Hematopoietic multipotent progenitor cell treated with erythropoietin and hydrocortisone succinate and interleukin-3 and kit ligand, for 8 days (in vitro differentiated cells): Measurements from ENCODE around the gene HIP1R.
"Not testable (repeated sequence)": the region's sequence is repeated elsewhere in the genome, so short reads cannot be mapped to it uniquely, and the experiment has no call there.

Source experiments
- DNase-seq: peaks from one replicate; pipeline ENCODE4 v3.0.0-alpha.2; 2015

The HIP1R gene

DNA sequence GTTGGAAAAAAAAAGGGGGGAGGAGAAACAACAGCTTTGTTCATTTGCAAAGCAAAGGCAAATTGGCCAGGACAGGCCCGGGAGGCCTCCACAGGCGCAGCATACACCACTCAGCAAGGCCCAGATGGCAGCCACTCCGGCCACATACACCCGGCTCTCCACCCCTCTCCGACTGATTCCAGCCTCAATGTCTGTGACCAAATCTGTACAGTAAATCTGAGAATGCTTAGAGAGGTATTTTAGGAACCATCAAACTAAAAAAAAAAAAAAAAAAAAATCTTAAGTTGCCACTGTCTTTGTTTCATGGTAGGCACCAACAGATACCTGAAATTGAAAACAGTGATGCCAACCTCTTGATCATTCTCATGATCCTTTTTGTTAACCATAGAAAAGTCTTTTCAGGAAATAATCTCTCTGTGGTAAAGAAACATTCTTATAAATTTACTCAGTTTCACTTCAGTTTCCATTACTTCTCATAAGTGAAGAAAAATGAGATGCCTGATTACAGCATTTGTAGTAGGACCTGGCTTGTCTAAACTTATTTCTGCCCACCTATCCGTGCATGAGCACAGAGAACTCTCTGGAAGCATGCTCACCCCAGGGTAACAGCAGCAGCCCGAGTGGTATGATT lies 40.4 kb downstream of the HIP1R start:
- DNase-seq = no peak

- not testable (repeated sequence) for DNase-seq
Measured at GRCh38 chr12:122876281-122876680, 41.0 kb downstream of the HIP1R start.

DNA sequence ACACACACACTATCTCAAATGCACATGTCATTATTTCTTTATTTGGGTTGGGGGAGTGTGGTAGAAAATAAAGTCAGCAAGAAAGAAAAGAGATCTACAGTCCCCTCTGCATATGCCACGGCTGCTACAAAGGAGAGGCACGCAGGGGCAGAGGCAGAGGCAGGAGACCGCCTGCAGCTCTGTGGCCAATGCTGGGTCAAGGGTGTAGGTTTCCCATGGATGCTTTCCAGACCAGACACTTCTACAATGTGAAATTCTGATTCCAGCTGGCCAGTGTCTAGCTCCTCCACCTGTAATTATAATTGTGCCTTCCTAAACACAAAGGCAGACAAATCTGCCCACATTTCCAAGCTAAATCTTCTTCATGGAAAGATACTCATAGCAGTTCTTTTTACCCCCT lies 41.5 kb downstream of the HIP1R start:
- DNase-seq = no peak

- DNase-seq = no peak
Measured at GRCh38 chr12:122878780-122879612, 43.7 kb downstream of the HIP1R start.

GRCh38 chr12:122880155-122880667 lies 45.0 kb downstream of the HIP1R start:
- DNase-seq = no peak

DNA sequence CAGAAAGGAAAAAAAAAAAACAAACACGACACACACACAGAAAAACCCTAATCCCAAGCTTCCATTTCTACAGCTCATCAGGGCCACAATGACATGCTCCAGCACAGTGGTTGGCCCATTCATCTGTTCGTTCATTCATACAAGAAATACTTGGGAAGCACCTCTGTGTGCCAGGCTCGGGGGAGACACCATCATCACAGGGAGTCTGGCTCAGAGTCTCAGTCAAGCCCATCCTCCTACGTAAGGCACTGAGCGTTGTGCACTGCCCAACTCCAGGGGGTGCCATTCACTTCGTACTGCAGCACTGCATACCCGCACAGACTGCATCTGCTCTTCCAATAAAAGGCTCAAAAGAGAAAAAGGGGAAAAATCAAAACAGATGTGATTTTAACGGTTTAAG lies 45.4 kb downstream of the HIP1R start:
- peak; percentile 57 for DNase-seq

- peak; percentile 49 for DNase-seq
Measured at GRCh38 chr12:122882908-122883558, 47.8 kb downstream of the HIP1R start.

GRCh38 chr12:122884091-122884826 lies 49.0 kb downstream of the HIP1R start:
- no peak for DNase-seq

DNA sequence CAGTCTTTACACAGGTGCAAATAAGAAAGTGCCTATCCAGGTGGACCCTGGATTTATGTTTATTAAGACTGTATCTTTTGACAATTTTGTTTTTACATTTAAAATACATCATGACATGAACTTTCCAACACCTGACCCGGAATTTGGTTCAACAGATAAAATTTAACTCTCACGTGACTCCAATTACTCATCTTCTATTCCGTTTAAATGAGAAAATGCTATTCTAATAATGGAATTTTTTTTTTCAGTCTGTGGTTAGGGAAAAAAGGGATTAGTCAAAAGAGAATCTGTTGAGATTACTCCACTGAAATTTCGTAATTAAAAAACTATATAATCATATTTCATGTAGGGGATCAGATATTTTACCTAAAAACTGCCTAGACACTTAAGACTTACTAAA lies 49.6 kb downstream of the HIP1R start:
- DNase-seq = no peak

- DNase-seq = no peak
Measured at GRCh38 chr12:122886161-122886560, 50.9 kb downstream of the HIP1R start.

- peak; percentile 94 for DNase-seq
Measured at GRCh38 chr12:122886851-122887818, 51.9 kb downstream of the HIP1R start.

DNA sequence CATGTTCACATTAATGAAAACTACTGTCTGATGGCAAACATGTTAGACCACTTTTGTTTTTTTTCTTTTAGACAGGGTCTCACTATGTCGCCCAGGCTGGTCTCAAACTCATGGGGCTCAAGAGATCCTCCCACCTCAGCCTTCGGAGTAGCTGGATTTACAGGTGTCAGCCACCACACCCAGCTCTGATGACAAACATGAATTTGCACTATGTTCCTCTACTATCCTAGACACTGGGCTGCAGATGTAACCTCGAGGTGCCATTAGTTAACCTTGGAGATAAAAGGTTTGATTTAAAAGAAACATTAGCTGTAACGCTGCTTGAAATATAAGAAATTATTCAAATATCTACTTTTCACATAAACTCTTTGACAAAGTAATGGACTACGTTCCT lies 52.6 kb downstream of the HIP1R start:
- DNase-seq = no peak

DNA sequence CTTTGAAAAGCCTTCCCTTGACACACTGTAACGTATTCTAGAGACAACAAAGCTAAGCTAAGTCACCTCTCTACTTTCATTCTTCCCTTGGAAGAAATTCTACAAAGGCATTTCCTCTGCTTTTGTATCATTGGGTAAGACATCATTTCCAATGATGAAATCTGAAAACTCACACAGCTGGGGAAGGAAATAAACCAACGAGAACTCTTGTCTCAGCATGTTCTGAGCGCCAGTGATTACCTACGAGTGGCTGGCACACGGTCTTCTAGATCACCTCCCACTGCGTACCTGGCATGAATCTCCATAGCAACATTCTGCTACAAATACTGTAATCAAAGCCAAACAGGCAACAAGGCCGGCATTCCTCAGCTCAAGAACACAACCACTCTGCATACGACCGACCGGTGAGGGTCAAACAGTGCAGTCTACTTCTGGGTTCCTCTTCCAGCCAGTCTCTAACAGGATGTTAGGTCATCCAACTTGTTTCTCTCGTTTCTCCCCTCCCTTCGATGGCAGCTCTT lies 53.0 kb downstream of the HIP1R start:
- peak; percentile 44 for DNase-seq

DNA sequence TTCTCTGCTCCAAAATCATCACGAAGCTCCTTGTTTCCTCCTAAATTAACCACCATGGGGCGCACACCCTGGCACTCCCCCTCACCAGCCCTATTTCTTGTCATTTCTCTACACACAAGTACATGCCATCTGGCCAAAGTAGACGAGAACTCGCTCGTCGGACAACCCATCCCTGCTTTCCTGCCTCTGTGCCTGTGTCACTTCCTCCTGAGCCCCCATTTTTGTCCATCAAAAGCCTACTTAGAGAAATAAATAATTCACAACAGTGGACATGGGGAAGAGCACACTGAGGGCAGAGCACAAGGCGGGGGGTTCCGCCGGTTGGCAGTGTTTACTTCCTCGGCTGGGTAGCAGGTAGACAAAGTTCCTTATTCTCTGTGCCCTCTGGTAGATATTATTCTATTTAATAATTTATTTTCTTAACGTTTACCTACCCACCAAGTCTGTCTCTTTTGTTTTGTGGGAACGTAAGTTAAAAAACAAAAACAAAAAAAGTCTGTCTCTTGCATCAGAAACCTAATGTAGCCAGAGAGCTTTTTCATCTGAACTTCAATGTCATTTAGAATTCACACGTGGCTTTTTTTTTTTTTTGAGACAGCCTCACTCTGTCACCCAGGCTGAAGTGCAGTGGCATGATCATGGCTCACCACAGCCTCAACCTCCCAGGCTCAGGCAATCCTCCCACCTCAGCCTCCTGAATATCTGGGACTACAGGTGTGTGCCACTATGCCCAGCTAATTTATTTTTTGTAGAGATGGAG lies 54.7 kb downstream of the HIP1R start:
- peak; percentile 74 for DNase-seq

DNA sequence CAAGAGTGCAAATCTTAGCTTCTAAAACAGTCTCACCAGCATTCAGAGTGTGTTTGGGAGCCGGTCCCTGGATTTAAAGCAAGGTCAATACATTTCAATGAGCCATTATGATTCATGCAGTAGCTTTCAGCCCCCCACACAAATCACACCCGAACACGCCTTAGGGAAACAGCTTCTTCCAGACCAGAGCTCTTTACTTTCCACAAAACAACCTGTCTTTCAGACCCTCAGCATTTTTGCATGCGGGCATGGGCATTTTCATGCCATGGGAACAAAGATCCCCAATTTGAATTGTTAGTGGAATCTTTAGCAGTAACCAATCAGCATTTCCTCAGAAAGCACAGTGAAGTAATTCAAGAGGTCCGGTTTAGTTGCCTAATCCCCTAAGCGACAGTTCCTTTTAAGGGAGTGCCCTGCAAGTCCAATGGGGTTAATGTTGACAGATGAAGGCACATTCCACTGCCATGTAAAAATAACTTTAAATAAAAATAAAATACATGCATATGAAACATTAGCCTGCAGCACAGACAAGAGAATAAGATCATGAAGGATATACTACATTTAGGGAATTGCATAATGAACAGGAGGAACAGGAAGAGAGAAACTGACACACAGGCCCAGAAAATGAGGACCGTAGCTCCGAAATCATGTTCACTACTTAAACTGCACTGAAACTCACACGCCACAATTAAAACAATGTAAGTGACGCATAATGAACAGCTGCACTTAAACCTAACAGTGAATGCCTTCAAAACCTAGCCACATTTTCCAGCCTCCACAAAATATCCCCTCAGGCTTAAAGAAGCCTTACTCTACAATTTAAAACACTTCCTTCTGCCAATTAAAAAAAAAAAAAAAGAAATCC lies 56.6 kb downstream of the HIP1R start:
- no peak for DNase-seq

DNA sequence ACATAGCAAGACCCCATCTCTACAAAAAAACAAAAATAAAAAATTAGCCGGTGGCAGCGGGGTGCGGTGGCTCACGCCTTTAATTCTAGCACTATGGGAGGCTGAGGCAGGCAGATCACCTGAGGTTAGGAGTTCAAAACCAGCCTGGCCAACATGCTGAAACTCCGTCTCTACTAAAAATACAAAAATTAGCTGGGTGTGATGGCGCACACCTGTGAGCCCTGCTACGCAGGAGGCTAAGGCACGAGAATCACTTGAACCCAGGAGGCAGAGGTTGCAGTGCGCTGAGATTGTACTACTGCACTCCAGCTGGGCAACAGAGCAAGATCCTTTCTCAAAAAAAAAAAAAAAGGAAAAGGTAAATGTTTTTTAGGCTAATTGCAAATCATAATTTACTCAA lies 57.5 kb downstream of the HIP1R start:
- DNase-seq = not testable (repeated sequence)

GRCh38 chr12:122893208-122894153 lies 58.2 kb downstream of the HIP1R start:
- DNase-seq = no peak
